Breast epithelium (tissue), 3 donors: Measurements from ENCODE around the gene TPRN.

Experiments
- CTCF ChIP-seq, 3 donors: fragments of 450-650 bp; IDR thresholded peaks; one replicate each; pipeline ENCODE4 v1.5.1; 2016 to 2017; ENCODE audit warnings: antibody characterized with exemption in 3 of 3, mild to moderate bottlenecking in 3 of 3, moderate library complexity in 3 of 3
- POLR2AphosphoS5 ChIP-seq, 3 donors: sonication (generic); formaldehyde crosslinking; IDR thresholded peaks; one replicate each; pipeline ENCODE4 v1.6.1; 2017; ENCODE audit warnings: antibody characterized with exemption in 3 of 3

GRCh38 chr9:137202966-137203365 is 2.4 kb upstream of the TPRN start:
- TF ChIP-seq CTCF (IDR thresholded peaks at IDR 0.05) = no peak
- no peak for TF ChIP-seq POLR2AphosphoS5 (IDR thresholded peaks at IDR 0.05)
